Thymus (tissue), 11 donors: ENCODE measurements around the gene NXPH1. TPM values are rescaled to one million over a fixed set of nuclear protein-coding genes. Genes with fewer than 3 reads are reported as not detected.

Source experiments
- DNase-seq, 9 donors: peaks; one replicate each; pipeline ENCODE4 v3.0.0-alpha.2; 2013; ENCODE audit warnings: low spot score in 9 of 9, low read depth in 6 of 9, missing footprints in 1 of 9
- H3K27ac ChIP-seq, 2 donors: one replicate each; pipeline ENCODE4 v1.5.1; 2013; ENCODE audit warnings: control low read depth in 1 of 2, low read depth in 1 of 2, low read length in 1 of 2, mild to moderate bottlenecking in 1 of 2, moderate library complexity in 1 of 2
- H3K27me3 ChIP-seq, 2 donors: one replicate each; pipeline ENCODE4 v1.5.1; 2013; ENCODE audit warnings: low read length in 1 of 2; ENCODE audit not compliant: control insufficient read depth in 2 of 2, insufficient read depth in 1 of 2
- H3K36me3 ChIP-seq, 2 donors: one replicate each; pipeline ENCODE4 v1.5.1; 2013; ENCODE audit warnings: low read length in 1 of 2, mild to moderate bottlenecking in 1 of 2, moderate library complexity in 1 of 2; ENCODE audit not compliant: control insufficient read depth in 2 of 2, insufficient read depth in 2 of 2
- H3K4me1 ChIP-seq, 2 donors: one replicate each; pipeline ENCODE4 v1.5.1; 2013; ENCODE audit warnings: low read length in 2 of 2; ENCODE audit not compliant: control insufficient read depth in 2 of 2, insufficient read depth in 2 of 2
- H3K4me3 ChIP-seq, 2 donors: one replicate each; pipeline ENCODE4 v1.5.1; 2013; ENCODE audit warnings: low read length in 2 of 2, control low read depth in 1 of 2, mild to moderate bottlenecking in 1 of 2
- H3K9me3 ChIP-seq, 2 donors: one replicate each; pipeline ENCODE4 v1.5.1; 2013; ENCODE audit warnings: low read length in 1 of 2, mild to moderate bottlenecking in 1 of 2; ENCODE audit not compliant: control insufficient read depth in 2 of 2, insufficient read depth in 1 of 2
- WGBS: extraction: QIAGEN DNeasy Blood & Tissue Kit; methylation state at CpG from one replicate; pipeline ENCODE4 v1.1.7; 2013; 5-methylcytosine and 5-hydroxymethylcytosine counted together
- polyA plus RNA-seq: library from polyadenylated mRNA; stranded (reverse); fragments of 200-250 nt; gene quantifications from one replicate; pipeline ENCODE4 v1.2.3, GENCODE V29; 2013
- total RNA-seq: library from RNA; stranded (reverse); fragments of 120-200 nt; gene quantifications from one replicate; pipeline ENCODE4 v1.2.4, GENCODE V29; 2013
- donor health status: healthy.

Gene NXPH1
- total and polyA plus RNA-seq, 2 donors = 0.05 to 0.07 TPM

DNA sequence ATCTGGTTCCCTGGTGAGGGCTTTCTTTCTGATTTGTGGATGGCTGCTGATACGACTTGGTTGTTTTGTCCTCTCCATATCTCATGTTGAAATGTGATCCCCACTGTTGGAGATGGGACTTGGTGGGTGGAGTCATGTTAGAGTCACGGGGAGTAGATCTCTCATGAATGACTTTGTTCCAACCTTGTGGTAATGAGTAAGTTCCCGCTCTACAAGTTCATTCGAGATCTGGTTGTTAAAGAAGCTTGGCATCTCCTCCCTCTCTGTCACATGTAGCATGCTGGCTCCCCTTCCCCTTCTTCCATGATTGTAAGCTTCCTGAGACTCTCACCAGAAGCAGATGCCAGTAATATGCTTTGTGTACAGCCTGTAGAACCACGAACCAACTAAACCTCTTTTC, 37.1 kb upstream of the NXPH1 start:
- DNase-seq = no peak
- no peaks in the 10 kb centered on the region for H3K4me1 ChIP-seq
- WGBS = 77% methylated on average over 5 of the region's 5 CpGs
- H3K27me3 ChIP-seq = no peaks in the 10 kb centered on the region
- no peak overlapping the region for H3K27ac ChIP-seq
- no peaks in the 10 kb centered on the region for H3K36me3 ChIP-seq
- H3K9me3 ChIP-seq = no peaks in the 10 kb centered on the region
- H3K4me3 ChIP-seq = no peak overlapping the region

GRCh38 chr7:8408871-8409270, 24.5 kb upstream of the NXPH1 start:
- 96% methylated on average over 1 of the region's 1 CpG for WGBS
- DNase-seq = no peak
- no peak overlapping the region for H3K27ac ChIP-seq
- no peaks in the 10 kb centered on the region for H3K4me1 ChIP-seq
- H3K27me3 ChIP-seq = no peaks in the 10 kb centered on the region
- no peaks in the 10 kb centered on the region for H3K36me3 ChIP-seq
- no peaks in the 10 kb centered on the region for H3K9me3 ChIP-seq
- no peak overlapping the region for H3K4me3 ChIP-seq

DNA sequence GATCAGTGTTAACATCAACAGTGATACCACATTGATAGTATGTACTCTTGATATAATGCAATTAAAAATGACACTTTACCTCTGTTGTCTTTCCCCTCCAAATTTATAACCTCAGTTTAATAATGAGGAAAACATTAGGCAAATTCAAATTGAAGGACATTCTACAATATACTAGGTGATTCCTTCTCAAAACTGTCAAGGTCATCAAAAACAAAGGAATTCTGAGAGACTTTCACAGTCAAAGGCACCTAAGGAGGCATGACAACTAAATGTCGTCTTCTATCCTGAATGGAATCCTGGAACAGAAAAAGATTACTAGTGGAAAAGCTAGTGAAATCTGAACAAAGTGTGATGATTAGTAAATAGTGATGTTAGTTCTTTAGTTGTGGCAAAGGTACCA, 22.3 kb upstream of the NXPH1 start:
- H3K27ac ChIP-seq = no peak overlapping the region
- no peak for DNase-seq
- H3K4me3 ChIP-seq = no peak overlapping the region
- no peaks in the 10 kb centered on the region for H3K27me3 ChIP-seq
- H3K36me3 ChIP-seq = no peaks in the 10 kb centered on the region
- no peaks in the 10 kb centered on the region for H3K9me3 ChIP-seq
- WGBS = 94% methylated on average over 1 of the region's 1 CpG
- H3K4me1 ChIP-seq = no peaks in the 10 kb centered on the region

GRCh38 chr7:8413600-8413999, 19.8 kb upstream of the NXPH1 start:
- 87% methylated on average over 4 of the region's 4 CpGs for whole genome bisulfite sequencing
- H3K27ac ChIP-seq = no peak overlapping the region
- no peak for DNase-seq
- no peak overlapping the region for H3K4me3 ChIP-seq
- H3K4me1 ChIP-seq = no peaks in the 10 kb centered on the region
- no peaks in the 10 kb centered on the region for H3K36me3 ChIP-seq
- no peaks in the 10 kb centered on the region for H3K9me3 ChIP-seq
- no peaks in the 10 kb centered on the region for H3K27me3 ChIP-seq

DNA sequence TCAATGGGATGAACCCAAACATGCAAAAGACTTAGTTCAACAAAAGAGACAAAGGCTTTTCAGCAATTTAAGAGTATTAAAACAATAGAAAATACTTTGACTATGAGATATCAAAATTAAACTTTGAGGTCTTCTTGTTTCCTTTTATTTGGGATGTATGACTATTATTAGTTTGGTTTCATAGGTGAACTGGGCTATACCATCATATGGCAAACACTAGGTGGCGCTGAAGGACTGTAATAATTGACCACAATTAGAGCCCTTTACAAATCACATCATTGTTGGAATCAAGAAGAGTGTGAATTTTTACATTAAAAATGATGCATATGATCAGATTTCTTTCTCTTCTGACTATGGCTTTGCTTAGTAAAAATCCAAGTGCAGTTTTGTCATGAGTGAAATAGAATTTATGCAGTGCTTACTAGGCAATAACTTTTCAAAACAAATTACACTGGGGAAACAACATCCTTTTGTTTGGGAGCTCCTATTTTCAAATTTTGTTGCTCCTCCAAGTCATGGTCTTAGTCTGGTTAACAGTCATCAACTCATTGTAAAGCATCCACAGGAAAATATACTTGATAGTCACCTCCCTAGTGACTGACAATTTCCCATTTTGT, 14.7 kb upstream of the NXPH1 start:
- Histone ChIP-seq H3K9me3 (no peaks in the 10 kb centered on the region), H3K27me3 (no peaks in the 10 kb centered on the region), H3K36me3 (no peaks in the 10 kb centered on the region), H3K4me1 (no peaks in the 10 kb centered on the region), H3K4me3 (no peak overlapping the region), H3K27ac (no peak overlapping the region)
- DNase-seq = peak in 7 of 9 donors; percentile 17 to 52 (median 29)
- WGBS = 0% methylated on average over 1 of the region's 1 CpG

DNA sequence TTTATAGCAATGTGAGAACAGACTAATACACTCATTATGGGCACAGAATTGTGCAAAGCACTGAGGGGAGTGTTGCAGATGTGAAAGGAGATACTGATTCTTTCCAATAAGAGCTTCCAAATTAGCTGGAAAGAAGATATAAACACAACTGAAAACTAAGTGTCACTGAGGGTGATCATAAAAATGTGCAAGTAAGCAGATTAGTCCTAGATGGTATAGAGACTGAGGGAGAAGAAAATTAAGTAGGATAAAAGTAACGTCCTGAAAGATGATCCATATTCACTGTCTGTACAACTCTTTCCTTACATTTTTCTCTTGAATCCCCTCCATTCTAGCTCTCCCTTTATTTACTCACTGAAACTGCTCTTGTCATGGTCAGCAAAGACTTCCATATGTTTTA, 11.2 kb upstream of the NXPH1 start:
- Histone ChIP-seq H3K27me3 (no peaks in the 10 kb centered on the region), H3K4me1 (no peaks in the 10 kb centered on the region), H3K27ac (no peak overlapping the region), H3K4me3 (no peak overlapping the region), H3K9me3 (no peaks in the 10 kb centered on the region), H3K36me3 (no peaks in the 10 kb centered on the region)
- no peak for DNase-seq
- 93% methylated on average over 1 of the region's 1 CpG for WGBS

DNA sequence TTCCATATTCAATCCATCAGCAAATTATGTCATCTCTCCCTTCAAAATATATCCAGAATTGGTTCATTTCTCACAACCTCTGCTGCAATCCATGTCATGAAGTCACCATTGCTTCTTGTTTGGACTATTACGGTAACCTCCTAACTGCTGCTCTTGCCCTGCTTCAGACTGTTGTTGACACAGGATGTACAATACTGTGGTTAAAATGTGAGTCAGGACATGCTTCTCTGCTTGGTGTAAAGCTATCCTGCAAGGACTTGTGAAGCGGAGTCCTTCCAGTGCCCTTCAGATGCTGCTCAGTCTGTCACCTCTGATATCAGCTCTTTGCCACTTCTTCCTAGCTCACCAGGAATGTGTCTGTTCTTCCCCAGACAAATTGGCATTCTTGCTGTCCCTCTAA, 10.4 kb upstream of the NXPH1 start:
- Histone ChIP-seq H3K4me1 (no peaks in the 10 kb centered on the region), H3K27ac (no peak overlapping the region), H3K36me3 (no peaks in the 10 kb centered on the region), H3K9me3 (no peaks in the 10 kb centered on the region), H3K27me3 (no peaks in the 10 kb centered on the region), H3K4me3 (no peak overlapping the region)
- 95% methylated on average over 2 of the region's 2 CpGs for WGBS
- DNase-seq = no peak

DNA sequence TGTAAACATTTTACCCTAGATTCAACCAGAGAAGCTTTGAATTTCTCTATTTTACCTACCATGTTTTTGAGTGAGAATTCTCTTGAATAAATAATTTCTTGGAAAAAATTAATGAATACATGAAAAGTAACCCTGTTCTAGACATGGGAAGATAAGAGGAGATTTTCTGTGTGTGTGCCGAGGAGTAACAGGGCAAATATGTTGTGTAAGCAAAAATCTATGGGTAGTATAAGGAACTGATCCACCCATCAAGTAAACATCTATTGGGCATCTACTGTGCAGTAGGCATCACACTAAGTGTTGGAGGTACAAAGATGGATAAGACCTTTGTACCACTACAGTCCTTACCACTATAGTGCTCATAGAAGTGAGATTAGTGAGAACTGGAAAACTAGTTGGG, 8.2 kb upstream of the NXPH1 start:
- H3K9me3 ChIP-seq = no peaks in the 10 kb centered on the region
- 97% methylated on average over 1 of the region's 1 CpG for WGBS
- no peaks in the 10 kb centered on the region for H3K27me3 ChIP-seq
- H3K4me1 ChIP-seq = no peaks in the 10 kb centered on the region
- no peak for DNase-seq
- no peak overlapping the region for H3K27ac ChIP-seq
- no peaks in the 10 kb centered on the region for H3K36me3 ChIP-seq
- no peak overlapping the region for H3K4me3 ChIP-seq

DNA sequence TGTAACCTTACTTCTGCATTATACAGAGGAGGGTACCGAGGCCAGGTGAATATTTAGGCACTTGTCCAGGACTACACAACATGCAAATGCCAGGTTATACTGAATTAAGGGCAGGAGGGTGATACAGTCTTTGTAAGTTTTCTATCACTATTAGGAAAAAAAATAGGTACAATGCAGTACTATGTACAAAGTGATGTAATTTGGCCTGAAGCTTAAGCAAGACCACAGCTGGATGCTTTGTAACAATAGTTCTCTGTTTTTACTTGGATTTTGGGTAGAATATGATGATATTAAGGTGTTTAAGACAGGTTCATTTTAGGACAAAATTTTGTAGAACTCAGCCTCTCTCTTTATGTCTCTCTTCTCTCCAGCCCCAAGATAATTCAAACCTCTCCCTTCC, 2.8 kb upstream of the NXPH1 start:
- Histone ChIP-seq H3K4me1 (no peaks in the 10 kb centered on the region), H3K9me3 (peaks cover 0 to 1% of the 10 kb centered on the region in 2 donors), H3K4me3 (no peak overlapping the region), H3K27ac (no peak overlapping the region), H3K36me3 (no peaks in the 10 kb centered on the region), H3K27me3 (peaks cover 33 to 40% of the 10 kb centered on the region in 2 donors)
- DNase-seq = no peak
- WGBS = 88% methylated on average over 1 of the region's 1 CpG
